ENCODE results near the gene IL4I1.

IL4I1 gene

DNA sequence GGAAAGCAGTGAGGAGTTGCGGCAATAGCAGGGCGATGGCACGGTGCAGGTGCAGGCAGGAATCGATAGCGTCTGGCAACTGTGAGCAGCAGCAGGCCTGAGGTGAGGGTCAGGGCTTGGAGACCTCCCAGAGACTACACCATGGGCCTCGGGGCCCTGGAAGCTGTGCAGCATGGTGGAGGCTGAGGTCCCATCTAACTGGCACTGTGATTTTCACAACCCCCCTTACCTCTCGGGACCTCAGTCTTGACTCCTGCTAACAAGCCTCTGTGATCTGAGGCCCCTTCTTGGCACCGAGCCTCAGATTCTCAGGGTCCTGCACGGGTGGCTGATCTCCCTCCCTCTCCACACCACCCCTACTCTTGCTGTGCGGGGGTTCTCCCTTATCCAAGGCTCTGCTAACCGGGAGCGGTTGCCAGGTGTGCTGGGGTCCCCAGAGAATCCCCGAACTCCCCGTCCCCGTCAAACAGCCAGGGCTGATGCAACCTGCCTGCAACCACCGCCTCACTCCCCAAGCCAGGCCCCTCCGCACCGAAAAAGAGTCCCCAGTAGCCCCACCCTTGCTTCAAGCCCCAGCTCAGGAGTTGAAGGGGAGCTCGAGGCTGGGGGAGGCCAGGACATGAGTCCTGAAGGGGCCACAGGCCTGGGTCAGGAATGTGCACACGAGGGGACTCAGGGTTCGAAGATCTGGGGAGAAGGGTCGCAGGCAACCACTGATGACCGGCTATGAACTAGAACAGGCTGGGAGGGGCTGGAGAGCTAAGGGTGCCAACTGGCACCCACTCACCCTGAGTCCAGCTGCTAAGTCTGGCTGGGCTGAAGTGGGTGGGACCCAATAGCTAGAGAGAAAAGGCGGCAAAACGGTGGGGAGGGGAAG lies 27.6 kb upstream of the IL4I1 start:
- DNase-seq (ENCODE audit: low spot score), result no peak

DNA sequence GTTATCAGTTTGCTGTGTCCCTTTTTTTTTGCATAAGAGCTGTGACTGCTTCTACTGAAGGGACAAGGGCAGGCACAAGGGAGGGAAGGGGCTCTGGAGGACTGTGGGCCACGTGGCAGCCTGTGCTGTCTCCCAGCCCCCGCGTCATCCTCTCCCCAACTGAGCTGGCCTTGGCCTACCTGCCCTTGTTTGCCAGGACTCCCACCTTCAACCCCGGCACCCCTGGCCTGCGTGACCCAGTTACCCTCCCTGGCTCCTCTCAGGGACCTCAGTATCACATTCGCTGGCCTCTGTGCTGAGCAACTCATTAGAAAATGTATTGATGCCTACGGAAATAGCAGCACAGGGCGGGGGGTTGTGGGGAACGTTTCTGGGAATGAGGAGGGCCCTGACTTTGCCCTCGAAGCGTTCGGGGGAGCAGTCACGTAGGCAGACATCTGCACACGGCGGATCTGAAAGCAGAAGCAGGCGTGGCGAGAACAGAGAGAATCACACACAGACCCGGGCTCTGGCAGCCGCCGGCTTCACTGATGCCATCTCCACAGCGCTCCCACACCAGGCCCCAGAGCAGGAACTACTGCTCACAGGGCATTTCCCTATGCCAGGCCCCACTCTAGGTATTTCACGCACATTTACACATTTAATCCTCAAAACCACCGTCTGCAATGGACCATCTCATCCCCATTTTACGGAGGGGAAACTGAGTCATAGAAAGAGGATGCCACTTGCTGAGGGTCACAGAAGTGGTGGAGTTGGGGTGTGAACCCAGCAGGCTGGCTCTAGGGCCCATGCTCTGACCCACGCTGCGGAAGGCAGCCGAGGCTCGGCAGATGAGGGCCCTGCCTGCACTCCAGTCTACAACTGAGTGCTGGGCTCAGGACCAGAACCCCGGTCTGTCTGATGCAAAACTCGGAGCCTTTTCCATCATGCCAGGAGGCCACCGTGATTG lies 26.6 kb upstream of the IL4I1 start:
- DNase-seq (ENCODE audit: low spot score), result no peak

DNA sequence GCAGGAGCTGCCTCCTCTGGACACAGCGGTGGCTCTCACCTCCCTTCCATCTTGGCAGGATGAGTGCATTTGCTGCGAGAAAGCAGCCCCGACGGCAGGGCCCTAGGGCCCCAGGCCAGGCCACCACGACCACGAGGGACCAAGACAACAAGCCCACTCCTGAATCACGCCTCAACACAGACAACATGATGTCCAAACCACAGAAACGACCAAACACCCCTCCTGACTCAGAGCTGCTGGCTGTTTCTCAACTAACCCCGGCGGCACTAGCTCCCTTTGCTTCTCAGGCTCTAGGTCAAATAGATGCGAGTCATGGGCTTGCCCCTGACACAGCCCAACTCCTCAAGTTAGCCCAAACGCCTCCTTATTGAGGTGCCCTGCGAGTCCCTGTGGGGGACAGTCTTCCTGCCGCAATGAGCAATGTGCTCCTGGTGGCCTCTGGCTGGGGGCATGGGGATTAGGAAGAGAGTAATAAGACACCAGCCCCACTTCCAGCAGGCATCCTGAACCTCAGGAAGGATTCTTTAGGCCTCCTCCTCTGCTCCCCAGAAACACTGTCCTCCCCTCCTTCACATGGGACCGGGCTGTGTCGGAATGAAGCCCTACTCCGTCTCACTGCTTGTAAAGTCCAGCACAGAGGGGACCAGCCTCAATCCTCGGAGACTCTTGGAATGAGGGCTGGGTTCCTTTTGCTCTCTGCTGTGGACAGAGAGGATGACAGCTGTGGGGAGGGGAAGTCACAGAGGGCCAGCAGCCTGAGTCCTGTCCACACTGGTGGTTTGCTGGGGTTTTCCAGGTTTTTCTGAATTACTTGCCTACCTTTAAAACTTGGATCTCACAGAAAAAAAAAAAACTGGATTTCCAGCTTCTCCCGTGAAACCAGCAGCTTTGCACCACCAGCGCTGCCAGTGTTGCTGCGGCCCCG lies 25.4 kb upstream of the IL4I1 start:
- DNase-seq (ENCODE audit: low spot score), result peak; percentile 87

DNA sequence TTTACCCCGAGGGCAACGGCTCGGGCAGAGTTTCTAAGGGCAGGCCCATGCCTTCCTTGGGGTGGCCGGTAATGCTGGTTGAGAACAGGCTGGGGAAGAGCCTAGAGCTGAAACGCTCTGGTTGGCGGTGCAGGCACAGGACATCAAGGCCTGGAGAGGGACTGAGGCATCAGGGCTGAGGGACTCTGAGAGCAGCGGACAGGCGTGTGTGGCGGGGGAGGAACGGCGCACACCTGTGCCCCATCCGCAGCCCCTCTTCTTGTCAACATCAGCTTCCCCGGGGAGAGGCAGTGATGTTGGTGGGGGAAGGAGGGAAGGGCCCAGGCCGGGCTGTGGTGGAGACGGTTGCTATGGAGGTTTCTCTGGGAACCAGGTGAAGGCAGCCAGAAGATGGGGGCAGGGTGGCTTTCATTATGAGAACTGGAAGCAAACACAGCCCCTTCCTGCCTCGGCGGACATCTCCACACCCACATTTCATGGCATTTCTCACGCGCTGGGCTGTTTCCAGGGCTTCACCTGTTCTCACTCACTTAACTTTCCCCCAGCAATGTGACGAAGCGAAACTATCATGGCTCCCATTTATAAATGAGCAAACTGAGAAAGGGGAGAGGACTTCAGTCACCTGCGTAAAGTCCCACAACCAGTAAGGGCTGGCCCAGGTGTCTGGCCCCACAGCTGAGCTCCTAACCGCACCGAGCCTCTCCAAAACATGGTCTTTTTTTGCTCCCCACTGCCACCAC lies 24.1 kb upstream of the IL4I1 start:
- no peak for DNase-seq (ENCODE audit: low spot score)

DNA sequence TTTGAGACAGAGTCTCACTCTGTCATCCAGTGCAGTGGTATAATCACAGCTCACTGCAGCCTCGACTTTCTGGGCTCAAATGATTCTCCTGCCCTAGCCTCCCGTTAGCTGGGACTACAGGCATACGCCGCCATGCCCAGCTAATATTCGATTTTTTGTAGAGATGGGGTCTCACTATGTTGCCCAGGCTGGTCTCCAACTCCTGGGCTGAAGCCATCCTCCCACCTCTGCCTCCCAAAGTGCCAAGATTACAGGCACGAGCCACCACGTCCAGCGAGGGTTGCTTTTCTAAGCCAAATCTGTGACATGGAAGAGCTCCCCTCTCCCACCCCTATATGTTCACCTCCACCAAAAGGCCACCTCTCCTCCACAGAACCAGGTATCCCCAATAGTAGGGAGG lies 21.4 kb upstream of the IL4I1 start:
- DNase-seq (ENCODE audit: low spot score), result no peak

DNA sequence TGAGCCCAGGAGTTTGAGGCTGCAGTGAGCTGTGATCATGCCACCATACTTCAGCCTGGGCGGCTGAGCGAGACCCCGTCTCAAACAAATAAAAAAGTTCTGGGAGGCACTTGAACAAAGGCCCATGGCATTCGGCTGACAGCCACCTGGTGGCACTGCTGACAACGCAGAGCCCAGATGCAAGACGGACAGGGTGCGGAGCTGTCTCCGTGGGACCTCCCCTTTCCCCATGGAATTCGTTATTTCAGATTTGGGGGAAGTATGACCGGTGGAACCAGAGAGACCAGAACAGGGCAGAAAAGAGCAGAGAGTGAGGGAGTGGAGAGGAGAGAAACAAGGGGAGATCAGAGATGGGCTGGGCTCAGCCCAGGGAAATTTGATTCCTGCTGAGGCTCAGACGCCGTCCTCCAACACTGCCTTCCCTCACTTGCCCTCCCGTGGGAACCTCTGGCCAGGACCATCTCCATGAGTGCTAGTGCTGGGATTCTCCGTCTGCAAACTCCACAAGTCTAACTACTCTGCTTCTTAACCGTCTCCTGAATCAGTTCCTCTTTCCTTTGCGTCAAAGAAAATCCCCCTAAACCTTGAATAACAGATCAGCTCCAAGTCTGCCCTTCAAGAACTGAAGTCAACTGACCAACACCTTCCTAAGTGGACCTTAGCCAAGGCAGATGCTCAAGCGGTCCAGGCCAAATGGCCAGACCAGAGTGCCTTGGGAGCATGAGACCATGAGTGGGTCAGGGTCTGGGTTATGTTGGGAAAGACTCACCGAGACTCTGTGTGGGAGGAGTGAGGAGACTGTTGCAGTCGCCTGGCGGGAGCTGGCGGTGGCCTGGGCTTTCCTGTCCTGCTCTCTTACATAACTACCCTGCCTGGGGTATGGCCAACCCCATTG lies 20.4 kb upstream of the IL4I1 start:
- DNase-seq (ENCODE audit: low spot score), result no peak

DNA sequence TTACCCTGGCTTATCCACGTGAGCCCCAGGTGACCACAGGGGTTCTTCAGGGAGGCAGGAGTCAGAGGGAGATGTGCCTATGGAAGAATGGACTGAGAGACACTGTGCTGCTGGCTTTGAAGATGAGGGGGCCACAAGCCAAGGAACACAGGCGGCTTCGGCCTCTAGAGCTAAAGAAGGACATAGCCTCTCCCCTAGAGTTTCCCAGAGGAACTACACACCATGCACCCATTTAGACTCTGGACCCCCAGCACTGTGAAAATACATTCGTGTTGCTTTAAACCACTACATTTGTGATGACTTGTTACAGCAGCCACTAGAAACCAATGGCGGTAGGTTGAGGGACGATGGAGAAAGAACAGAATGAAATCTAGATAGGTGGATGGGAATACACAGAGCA lies 18.6 kb upstream of the IL4I1 start:
- DNase-seq (ENCODE audit: low spot score), result no peak

DNA sequence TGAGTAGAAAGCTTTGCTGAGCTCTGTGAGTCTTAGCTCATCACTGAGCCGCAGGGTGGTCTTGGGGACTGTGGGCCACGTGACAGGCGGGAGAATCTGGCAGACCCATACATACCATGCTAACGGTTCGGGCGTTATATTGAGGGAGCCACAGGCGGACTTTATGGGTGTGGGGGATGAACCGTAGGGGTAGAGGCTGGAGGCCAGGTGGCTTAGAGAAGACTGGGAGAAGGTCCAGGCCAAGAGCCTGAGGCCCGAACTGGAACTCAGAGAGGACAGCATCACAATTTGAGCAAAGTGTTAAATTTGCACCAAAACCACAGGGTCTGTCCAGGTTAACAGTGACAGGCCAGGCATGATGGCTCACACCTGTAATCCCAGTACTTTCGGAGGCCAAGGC lies 17.0 kb upstream of the IL4I1 start:
- no peak for DNase-seq (ENCODE audit: low spot score)

DNA sequence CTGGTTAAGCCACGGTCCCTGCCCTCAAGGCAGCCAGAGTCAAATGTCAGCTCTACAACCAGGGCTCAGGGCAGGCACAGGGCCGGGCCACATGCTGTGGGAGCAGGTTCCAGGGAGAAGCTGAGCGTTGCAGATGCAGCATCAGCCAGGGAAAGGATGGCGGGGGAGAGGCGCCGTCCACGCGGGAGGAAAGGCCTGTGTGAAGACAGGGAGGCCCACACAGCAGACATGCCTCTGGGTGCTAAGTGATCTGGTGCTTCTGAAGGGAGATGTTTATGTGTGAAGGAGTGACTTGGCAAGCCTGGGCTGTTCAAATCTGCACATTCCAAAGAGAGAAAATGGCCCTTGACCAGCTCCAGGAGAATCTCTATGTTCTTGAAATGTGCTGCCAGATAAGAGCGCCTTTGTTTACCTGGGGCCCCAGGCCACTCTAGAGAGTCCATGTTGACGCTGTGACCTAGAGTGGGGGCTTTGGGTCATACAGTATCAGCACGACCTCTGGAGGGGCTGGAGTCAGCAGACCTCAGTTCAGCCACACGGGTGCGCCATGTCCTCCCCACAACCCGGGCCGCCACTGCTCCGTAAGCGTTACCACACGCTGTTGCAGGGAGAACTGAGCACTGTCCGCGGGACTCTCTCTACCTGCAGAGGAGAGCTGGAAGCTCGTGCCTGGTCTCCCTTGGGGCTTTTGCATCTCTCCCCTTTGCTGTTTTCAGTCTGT lies 16.4 kb upstream of the IL4I1 start:
- DNase-seq (ENCODE audit: low spot score), result no peak

DNA sequence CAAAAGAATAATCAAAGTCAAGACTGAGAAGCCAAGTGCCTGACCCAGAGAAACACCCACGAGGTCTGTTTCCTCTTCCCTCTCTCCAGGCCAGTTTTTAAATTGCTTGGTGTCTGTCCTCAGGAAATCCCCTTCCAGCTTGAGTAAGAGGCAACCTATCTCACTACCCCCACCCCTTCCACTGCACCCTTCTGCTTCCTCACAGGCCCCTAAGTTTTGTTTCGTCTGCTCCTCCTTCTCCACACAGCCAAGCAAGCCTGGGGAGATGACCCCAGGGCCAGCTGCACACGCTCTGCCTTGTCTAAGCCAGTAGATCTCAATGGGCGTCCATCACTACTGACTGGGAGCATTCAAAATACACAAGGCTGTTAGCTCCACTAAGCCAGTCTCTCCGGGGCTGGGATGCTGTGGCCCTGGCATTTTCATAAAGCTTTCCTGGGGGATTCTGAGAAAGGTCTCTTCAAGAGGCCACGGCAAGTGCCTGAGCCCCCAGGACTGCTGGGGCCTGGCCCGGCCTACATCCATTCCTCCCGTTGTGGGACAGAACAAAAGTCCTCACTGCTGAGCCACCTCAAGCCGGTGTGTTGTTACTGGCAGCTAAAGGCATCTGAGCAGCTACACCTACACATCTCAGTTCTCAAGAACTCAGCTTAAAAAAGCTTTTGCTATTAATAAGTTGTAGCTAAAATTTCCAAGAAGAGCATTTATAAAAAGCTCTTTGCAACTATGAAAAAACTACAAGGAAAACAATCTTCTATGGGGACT lies 14.9 kb upstream of the IL4I1 start:
- no peak for DNase-seq (ENCODE audit: low spot score)

DNA sequence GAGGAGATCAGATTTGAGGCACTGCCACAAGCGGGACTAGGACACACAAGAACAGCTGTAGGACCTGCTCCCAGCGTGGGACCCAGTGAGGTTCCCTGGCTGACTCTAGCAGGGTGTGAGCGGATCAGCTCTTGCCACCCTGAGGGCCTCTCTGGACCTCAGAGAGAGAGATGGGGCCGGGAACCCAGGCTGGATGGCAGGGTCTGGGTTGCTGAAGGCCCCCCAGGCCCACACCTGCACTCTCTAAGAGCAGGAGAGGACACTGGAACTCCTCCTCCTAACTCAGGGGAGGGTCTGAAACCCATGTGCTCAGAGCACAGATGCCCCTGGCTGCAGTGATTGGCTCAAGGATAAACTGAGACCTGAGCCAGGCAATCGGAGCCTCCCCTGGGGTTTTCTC lies 13.5 kb upstream of the IL4I1 start:
- DNase-seq (ENCODE audit: low spot score), result no peak

DNA sequence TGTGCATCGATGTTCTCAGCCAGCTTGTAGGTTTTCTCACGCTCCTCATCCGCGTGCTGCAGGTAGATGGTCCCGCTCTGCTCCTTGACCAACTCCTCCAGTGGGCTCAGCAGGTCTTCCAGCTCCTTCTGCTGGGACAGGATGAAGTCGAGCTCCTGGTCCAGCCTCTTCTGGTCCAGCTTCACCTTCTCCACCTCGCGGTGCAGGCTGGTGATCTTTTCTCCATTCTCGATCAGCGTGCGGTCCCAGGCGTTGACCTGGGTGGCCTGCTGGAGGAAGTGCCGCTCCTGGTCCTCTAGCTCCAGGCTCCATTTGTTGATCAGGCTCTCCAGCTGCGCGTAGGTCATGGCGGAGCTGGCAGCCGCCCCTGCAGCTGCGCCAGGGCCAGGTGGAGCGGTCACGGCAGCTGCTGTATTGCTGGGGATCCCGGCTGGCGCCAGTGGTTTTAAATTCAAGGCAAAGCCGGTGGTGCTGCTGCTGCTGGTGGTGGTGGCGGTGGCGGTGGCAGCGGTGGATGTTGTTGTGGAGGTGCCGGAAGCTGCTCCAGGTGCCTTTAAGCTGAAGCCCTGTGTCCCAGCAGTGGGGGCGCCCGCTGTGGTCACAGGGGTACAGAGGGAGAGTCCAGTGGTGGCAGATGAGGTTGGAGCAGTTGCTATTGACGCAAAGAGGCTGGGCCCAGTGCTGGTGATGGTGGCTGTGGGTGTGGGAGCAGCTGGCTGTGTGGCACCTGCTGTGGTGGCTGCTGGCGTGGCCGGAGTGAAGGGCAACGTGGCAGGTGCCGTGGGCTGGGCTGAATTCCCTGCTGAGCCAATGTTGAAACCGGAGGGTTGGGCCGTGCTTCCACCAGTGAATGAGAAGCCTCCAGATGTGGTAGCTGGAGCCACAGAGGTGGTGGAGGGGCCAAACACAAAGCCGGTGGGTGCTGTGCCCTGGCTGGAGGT lies 12.1 kb upstream of the IL4I1 start:
- no peak for DNase-seq (ENCODE audit: low spot score)

DNA sequence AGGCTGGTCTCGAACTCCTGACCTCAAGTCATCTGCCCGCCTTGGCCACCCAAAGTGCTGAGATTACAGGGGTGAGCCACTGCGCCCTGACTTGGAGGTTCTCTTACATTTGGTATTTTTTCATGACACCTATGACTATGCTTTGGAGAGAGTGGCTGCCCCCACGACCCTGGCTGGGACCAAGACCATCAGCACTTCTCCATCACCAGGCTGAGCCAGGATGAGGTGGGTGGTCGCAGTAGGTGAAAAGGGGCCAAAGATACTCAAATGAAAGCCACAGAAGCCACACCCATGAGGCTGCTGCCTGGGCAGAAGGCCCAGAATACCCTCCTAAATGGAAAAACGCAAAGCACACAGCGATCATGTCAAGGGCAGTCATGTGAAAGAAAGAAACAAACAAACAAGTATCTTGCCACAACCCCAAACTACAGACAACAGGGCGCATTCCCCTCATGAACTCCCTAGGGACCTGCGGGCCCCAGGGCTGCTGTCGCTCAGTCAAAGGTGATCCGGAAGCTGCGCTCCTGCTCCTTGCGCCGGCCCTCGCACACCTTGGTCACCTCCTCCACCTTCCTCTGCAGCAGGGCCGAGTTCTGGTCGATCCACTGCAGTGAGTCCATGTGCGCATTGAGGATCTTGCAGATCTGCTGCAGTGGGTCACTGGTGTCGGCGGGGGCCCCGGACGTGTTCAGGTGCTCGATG lies 11.2 kb upstream of the IL4I1 start:
- DNase-seq (ENCODE audit: low spot score), result no peak

DNA sequence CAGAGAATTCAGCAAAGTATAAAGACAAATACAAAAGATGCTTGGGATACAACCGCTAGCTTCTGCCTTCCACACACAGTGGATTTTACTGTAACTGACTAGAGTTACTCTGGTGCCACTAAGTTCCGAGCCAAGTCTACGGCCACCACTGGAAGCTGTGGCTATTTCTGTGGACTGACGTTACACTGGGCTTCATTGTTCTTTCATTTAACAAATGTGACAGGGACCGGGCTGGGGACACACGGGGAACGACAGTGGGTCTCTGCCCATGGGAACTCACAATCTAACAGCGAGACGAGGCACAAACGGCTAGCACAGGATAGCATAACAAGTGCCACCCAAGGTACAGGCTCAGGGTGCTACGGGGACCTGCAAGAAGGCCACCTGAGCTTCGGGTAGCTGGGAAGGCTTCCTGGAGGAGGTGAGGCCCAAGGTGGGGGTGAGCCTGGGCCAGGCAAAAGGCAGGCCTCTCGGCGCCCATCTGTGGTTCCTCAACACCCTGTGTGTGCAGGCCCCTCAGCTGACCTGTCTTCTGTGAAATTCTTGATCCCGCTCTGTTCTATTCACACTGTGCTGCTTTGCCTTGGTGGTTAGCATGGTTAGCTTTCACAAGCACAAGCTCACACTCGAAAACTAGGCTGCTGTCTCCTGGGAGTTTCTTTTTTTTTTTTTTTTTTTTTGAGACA lies 10.3 kb upstream of the IL4I1 start:
- no peak for DNase-seq (ENCODE audit: low spot score)

DNA sequence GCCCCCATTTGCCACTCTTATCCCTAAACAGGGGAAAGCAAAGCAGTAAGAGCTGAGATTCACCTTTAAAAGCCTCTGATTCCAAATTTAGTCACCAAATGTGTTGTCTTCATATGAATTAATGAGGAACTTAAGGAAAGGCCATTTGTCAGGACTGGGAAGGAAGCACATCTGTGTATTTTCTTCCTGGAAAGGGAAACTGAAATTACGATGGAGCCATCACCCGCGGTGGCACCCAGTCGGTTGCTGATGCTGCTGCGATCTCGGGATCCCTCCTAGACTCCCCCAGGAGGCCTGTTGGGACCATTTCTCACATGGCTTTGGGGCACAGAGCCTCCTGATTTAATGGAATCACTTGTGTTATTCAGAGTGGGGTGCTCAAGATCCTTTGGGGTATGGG lies 7.4 kb upstream of the IL4I1 start:
- DNase-seq (ENCODE audit: low spot score), result no peak

DNA sequence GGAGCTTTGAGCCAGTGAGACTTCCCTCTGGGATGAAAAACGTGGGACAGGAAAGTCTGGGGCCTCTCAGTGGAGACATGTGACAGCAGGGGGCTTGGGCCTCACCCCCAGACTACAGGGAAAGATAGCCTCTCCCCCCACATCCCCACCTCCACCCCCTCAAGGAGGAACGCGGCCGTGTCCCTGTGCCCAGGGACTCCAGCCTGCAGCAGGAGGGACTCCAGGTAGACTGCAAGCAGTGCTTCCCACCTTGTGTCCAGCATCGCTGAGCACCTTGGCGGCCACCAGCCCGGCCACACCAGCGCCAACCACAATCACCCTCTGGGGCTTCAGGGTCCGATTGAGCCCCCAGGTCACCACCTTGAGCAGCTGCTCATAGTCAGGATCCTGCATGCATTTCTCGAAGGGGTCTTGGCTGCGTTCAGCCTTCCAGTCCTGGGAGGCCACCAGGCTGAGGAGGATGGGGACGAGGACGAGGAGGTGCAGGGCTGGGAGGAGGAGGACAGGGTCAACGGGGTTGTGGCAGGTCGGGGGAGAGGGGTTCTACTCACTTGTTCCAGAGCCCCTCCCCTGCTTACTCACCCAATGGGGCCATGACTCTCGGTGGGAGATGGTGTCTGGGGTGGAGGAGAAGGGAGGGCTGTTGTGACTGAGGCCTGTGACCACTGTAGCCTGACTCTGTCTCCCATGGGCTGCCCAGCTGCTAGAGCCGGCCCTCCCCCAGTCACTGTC lies 955 bp downstream of the IL4I1 start:
- no peak for DNase-seq (ENCODE audit: low spot score)

Measured in AG08395 (cell line).